Gastrocnemius medialis (tissue), 4 donors: Measurements from ENCODE around the gene ACADL.

Source experiments
- POLR2A ChIP-seq, 2 donors: fragments of 450-650 bp; IDR thresholded peaks; one replicate each; pipeline ENCODE4 v1.6.1; 2017; ENCODE audit warnings: antibody characterized with exemption in 2 of 2, mild to moderate bottlenecking in 2 of 2, moderate library complexity in 2 of 2
- TF ChIP-seq, protein P1 (sequence below), 5 experiments: fragments of 450-650 bp in 3 of 5; fragments of 200-600 bp in 2 of 5; sonication (generic) in 2 of 5; IDR thresholded peaks in 4 of 5; conservative IDR thresholded peaks in 1 of 5; 1 replicate in 4 of 5; 2 replicates in 1 of 5; pipeline ENCODE4 v1.5.1; 2016 to 2019; ENCODE audit warnings: antibody characterized with exemption in 5 of 5, mild to moderate bottlenecking in 3 of 5, moderate library complexity in 3 of 5

GRCh38 chr2:210263841-210264240 lies 38.6 kb upstream of the ACADL start:
- TF ChIP-seq, protein P1, sequence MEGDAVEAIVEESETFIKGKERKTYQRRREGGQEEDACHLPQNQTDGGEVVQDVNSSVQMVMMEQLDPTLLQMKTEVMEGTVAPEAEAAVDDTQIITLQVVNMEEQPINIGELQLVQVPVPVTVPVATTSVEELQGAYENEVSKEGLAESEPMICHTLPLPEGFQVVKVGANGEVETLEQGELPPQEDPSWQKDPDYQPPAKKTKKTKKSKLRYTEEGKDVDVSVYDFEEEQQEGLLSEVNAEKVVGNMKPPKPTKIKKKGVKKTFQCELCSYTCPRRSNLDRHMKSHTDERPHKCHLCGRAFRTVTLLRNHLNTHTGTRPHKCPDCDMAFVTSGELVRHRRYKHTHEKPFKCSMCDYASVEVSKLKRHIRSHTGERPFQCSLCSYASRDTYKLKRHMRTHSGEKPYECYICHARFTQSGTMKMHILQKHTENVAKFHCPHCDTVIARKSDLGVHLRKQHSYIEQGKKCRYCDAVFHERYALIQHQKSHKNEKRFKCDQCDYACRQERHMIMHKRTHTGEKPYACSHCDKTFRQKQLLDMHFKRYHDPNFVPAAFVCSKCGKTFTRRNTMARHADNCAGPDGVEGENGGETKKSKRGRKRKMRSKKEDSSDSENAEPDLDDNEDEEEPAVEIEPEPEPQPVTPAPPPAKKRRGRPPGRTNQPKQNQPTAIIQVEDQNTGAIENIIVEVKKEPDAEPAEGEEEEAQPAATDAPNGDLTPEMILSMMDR (IDR thresholded peaks at IDR 0.05 in 4 of 5, conservative IDR thresholded peaks at IDR 0.05 in 1 of 5), result no peak
- no peak for TF ChIP-seq POLR2A (IDR thresholded peaks at IDR 0.05)
